ENCODE measurements around the gene FCHO1.
A peak's percentile ranks its signal among the peaks of the same experiment; 100 is the strongest.

Gene FCHO1

GRCh38 chr19:17830567-17831418 is 79.5 kb downstream of the FCHO1 start:
- peak; percentile 48 to 76 for DNase-seq (ENCODE audit: low read depth in 2 of 2)

GRCh38 chr19:17831419-17831888 is 80.2 kb downstream of the FCHO1 start:
- no peak for DNase-seq (ENCODE audit: low read depth in 2 of 2)

DNA sequence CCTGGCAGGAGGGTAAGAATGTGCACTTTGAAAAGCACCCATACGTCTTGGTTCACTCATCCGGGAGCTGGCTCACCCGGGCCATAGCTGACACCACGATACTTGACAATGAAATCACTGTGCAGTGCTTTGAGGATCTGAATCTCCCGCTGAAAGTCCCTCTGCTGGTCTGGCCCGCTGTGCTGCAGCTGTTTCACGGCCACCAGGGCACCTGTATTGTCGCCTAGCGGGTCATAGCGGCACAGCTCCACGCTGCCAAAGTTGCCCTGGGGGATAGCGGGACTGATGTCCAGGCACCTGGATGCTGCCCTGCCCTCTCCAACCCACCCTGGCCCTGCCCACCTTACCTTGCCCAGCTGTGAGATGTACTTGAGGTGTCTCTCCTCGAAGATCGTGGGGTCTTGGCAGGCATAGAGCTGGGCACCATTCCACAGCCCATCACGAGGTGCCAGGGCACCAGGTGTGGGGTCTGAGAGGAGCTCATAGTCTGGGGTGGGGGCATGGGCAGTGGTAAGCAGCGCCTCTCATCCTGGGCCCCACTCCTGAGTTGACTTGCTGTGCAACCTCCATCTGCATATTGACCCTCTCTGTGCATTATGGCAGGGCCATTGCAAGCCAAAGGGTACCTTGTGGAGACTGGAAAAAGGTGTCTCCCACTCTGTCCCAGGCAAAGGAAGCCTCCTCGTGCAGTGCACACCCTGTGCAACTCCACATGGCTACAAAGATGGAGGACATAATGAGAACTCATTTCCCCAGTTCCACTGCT is 81.3 kb downstream of the FCHO1 start:
- no peak for DNase-seq (ENCODE audit: low read depth in 2 of 2)

GRCh38 chr19:17834350-17835181 is 83.3 kb downstream of the FCHO1 start:
- DNase-seq (ENCODE audit: low read depth in 2 of 2), result no peak

DNA sequence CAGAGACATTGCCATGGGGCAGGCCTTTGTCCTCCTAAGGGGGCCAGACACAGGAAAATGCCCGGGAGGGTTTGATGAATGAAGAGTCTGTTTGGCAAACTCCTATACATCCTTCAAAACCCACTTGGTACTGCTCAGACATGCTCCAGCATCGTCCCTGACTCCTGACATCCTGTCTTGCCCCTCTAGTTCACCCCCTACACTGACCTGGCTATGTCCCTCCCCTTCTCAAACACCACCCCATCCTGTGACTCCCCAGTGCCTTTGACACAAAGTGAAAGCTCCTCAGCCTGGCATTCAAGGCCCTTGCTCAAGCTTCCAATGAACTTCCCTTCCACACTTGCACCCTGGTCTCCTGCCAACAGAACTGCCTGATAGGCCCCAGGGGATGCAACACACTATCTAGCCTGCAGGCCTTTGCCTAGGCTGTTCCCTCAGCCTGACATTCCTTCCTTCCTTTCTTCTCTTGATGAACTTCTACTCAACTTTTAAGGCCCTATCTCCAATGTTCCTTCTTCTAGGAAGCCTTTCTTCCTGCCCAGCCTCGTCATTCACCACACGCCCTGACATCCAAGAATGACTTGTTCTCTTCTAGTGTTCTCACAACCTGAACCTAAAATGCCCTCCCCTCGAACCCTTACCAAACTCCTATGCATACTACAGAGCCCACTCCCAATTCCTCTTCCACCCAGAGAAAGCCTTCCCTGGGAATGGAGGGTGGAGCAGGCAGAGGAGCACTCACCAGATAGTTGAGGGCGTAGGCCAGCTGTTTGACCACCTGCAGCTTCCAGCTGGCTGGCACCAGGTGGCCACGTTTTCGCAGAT is 84.1 kb downstream of the FCHO1 start:
- no peak for DNase-seq (ENCODE audit: low read depth in 2 of 2)

DNA sequence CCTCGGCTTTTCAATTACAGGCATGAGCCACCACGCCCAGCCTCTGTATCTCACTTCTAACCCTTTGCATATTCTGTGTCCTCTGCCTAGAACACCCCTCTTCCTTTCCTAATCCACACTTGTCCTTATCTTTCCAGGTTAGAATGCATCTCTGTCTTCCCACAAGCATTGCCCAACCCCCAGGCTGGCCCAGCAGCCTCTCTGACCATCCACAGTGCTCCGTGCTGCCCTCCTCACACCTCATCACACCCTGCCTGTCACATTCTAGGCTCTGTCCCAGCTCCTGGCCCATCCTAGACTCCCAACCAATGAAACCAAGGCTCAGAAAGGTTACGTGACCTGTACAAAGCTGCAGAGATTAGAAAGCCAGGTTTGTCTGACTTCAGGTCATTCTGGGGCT is 85.3 kb downstream of the FCHO1 start:
- no peak for DNase-seq (ENCODE audit: low read depth in 2 of 2)

- DNase-seq (ENCODE audit: low read depth in 2 of 2), result no peak
These were observed 86.7 kb downstream of the FCHO1 start for GRCh38 chr19:17837972-17838371.

Measured in stimulated activated CD4-positive, alpha-beta T cell treated with anti-CD3 and anti-CD28 coated beads, Interleukin-4, amount 100 ng/mL, for 48 hours (primary cell).